ENCODE results near the gene SLC16A4.
A peak's percentile ranks its signal among the peaks of the same experiment; 100 is the strongest.

GRCh38 chr1:110338309-110338885, 52.4 kb downstream of the SLC16A4 start:
- TF ChIP-seq POLR2AphosphoS5 (IDR thresholded peaks at IDR 0.05; ENCODE audit: low read depth, low read length) (peak; percentile 84), POLR2A (IDR thresholded peaks at IDR 0.05; ENCODE audit: low read depth, low read length) (peak; percentile 81; the same call in 1 of the 2 replicates), TAF1 (IDR thresholded peaks at IDR 0.05; ENCODE audit: borderline replicate concordance, low read depth, low read length) (peak; percentile 59; the same call in 1 of the 2 replicates)

Data from GM12892 (cell line).